ENCODE results near the gene SAMD11.

DNA sequence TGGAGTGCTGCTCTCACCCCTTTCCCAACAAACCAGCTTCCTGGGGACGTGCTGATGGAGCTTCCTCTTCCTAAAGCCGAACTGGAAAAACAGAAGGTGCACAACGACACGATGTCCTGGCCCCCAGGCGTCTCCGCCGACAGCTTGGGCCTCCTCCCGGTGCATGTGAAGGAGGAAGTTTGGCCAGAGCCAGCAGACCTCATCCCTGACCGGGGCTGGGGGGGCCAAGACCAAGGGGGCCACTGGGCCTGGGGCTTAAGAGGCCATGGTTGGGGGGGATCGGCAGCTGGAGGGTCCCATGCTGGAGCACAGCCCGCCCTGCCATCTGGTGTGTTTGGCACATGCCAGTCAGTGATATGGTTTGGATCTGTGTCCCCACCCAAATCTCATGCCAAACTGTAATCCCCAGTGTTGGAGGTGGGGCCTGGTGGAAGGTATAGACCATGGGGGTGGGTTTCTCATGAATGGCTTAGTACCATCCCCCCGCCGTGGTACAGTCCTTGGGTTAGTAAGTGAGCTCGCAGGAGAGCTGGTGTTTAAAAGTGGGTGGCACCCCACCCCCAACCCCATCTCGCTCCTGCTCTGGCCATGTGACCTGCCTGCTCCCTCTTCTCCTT lies 69.8 kb downstream of the SAMD11 start:
- TF ChIP-seq, protein P1, sequence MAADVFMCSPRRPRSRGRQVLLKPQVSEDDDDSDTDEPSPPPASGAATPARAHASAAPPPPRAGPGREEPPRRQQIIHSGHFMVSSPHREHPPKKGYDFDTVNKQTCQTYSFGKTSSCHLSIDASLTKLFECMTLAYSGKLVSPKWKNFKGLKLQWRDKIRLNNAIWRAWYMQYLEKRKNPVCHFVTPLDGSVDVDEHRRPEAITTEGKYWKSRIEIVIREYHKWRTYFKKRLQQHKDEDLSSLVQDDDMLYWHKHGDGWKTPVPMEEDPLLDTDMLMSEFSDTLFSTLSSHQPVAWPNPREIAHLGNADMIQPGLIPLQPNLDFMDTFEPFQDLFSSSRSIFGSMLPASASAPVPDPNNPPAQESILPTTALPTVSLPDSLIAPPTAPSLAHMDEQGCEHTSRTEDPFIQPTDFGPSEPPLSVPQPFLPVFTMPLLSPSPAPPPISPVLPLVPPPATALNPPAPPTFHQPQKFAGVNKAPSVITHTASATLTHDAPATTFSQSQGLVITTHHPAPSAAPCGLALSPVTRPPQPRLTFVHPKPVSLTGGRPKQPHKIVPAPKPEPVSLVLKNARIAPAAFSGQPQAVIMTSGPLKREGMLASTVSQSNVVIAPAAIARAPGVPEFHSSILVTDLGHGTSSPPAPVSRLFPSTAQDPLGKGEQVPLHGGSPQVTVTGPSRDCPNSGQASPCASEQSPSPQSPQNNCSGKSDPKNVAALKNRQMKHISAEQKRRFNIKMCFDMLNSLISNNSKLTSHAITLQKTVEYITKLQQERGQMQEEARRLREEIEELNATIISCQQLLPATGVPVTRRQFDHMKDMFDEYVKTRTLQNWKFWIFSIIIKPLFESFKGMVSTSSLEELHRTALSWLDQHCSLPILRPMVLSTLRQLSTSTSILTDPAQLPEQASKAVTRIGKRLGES (CRISPR knock-in tag; IDR thresholded peaks at IDR 0.05; ENCODE audit: borderline replicate concordance) = no peak
- TF ChIP-seq MBD4 (IDR thresholded peaks at IDR 0.05; ENCODE audit: borderline replicate concordance, low read length) (no peak), ZNF577 (CRISPR knock-in tag; IDR thresholded peaks at IDR 0.05; ENCODE audit: borderline replicate concordance, low read depth) (no peak), ZNF552 (CRISPR knock-in tag; IDR thresholded peaks at IDR 0.05; ENCODE audit: borderline replicate concordance) (no peak), TARDBP (CRISPR knock-in tag; IDR thresholded peaks at IDR 0.05) (no peak), ZNF570 (CRISPR knock-in tag; IDR thresholded peaks at IDR 0.05; ENCODE audit: borderline replicate concordance) (no peak), MXI1 (IDR thresholded peaks at IDR 0.05; ENCODE audit: borderline replicate concordance, low read depth, low read length) (no peak), RAD21 (CRISPR knock-in tag; IDR thresholded peaks at IDR 0.05) (no peak)
- TF ChIP-seq, protein P2, sequence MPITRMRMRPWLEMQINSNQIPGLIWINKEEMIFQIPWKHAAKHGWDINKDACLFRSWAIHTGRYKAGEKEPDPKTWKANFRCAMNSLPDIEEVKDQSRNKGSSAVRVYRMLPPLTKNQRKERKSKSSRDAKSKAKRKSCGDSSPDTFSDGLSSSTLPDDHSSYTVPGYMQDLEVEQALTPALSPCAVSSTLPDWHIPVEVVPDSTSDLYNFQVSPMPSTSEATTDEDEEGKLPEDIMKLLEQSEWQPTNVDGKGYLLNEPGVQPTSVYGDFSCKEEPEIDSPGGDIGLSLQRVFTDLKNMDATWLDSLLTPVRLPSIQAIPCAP (CRISPR knock-in tag; IDR thresholded peaks at IDR 0.05; ENCODE audit: low read depth) = no peak
- TF ChIP-seq, protein P3, sequence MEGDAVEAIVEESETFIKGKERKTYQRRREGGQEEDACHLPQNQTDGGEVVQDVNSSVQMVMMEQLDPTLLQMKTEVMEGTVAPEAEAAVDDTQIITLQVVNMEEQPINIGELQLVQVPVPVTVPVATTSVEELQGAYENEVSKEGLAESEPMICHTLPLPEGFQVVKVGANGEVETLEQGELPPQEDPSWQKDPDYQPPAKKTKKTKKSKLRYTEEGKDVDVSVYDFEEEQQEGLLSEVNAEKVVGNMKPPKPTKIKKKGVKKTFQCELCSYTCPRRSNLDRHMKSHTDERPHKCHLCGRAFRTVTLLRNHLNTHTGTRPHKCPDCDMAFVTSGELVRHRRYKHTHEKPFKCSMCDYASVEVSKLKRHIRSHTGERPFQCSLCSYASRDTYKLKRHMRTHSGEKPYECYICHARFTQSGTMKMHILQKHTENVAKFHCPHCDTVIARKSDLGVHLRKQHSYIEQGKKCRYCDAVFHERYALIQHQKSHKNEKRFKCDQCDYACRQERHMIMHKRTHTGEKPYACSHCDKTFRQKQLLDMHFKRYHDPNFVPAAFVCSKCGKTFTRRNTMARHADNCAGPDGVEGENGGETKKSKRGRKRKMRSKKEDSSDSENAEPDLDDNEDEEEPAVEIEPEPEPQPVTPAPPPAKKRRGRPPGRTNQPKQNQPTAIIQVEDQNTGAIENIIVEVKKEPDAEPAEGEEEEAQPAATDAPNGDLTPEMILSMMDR (CRISPR knock-in tag; IDR thresholded peaks at IDR 0.05) = no peak
- TF ChIP-seq, protein P4, sequence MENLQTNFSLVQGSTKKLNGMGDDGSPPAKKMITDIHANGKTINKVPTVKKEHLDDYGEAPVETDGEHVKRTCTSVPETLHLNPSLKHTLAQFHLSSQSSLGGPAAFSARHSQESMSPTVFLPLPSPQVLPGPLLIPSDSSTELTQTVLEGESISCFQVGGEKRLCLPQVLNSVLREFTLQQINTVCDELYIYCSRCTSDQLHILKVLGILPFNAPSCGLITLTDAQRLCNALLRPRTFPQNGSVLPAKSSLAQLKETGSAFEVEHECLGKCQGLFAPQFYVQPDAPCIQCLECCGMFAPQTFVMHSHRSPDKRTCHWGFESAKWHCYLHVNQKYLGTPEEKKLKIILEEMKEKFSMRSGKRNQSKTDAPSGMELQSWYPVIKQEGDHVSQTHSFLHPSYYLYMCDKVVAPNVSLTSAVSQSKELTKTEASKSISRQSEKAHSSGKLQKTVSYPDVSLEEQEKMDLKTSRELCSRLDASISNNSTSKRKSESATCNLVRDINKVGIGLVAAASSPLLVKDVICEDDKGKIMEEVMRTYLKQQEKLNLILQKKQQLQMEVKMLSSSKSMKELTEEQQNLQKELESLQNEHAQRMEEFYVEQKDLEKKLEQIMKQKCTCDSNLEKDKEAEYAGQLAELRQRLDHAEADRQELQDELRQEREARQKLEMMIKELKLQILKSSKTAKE (CRISPR knock-in tag; IDR thresholded peaks at IDR 0.05; ENCODE audit: borderline replicate concordance) = no peak
- TF ChIP-seq, protein P5, sequence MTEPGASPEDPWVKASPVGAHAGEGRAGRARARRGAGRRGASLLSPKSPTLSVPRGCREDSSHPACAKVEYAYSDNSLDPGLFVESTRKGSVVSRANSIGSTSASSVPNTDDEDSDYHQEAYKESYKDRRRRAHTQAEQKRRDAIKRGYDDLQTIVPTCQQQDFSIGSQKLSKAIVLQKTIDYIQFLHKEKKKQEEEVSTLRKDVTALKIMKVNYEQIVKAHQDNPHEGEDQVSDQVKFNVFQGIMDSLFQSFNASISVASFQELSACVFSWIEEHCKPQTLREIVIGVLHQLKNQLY (CRISPR knock-in tag; IDR thresholded peaks at IDR 0.05) = no peak

All from HepG2 (cell line).